Osteoblast (primary cell): ENCODE data around the gene ASCL1. TPM values are rescaled to one million over a fixed set of nuclear protein-coding genes. Genes with fewer than 3 reads are reported as not detected.

Experiments
- DNase-seq: peaks from one replicate; pipeline ENCODE4 v3.0.0; 2011; ENCODE audit warnings: low spot score, mixed read lengths; ENCODE audit not compliant: insufficient read length; ENCODE audit errors: missing footprints
- H2AFZ ChIP-seq: 2 replicates; pipeline ENCODE4 v1.6.0; 2011; ENCODE audit warnings: mild to moderate bottlenecking, low read length
- H3K27ac ChIP-seq: 2 replicates; pipeline ENCODE4 v1.5.1; 2011; ENCODE audit warnings: mild to moderate bottlenecking, low read depth, low read length, moderate library complexity
- H3K27me3 ChIP-seq: 2 replicates; pipeline ENCODE4 v1.6.0; 2012; ENCODE audit warnings: mild to moderate bottlenecking, control low read depth, inconsistent platforms, low read length, moderate library complexity; ENCODE audit not compliant: insufficient read depth
- H3K36me3 ChIP-seq: 2 replicates; pipeline ENCODE4 v1.5.1; 2011; ENCODE audit warnings: mild to moderate bottlenecking, low read length, control low read depth, moderate library complexity; ENCODE audit not compliant: insufficient read depth
- H3K4me1 ChIP-seq: 2 replicates; pipeline ENCODE4 v1.5.1; 2011; ENCODE audit warnings: mild to moderate bottlenecking, low read length, control low read depth, moderate library complexity; ENCODE audit not compliant: insufficient read depth
- H3K4me2 ChIP-seq: 2 replicates; pipeline ENCODE4 v1.6.0; 2011; ENCODE audit warnings: mild to moderate bottlenecking, low read length; ENCODE audit not compliant: insufficient read depth
- H3K4me3 ChIP-seq: fragments of 200-600 bp; sonication (generic); 3 replicates; pipeline ENCODE4 v1.5.1; 2012; ENCODE audit warnings: mild to moderate bottlenecking, low read length, inconsistent platforms; ENCODE audit not compliant: insufficient read depth
- H3K79me2 ChIP-seq: 2 replicates; pipeline ENCODE4 v1.6.0; 2012; ENCODE audit warnings: mild to moderate bottlenecking, low read length, control low read depth, inconsistent platforms; ENCODE audit not compliant: insufficient read depth
- H3K9me3 ChIP-seq: 2 replicates; pipeline ENCODE4 v1.5.1; 2011; ENCODE audit warnings: low read depth, low read length, control low read depth
- H4K20me1 ChIP-seq: 2 replicates; pipeline ENCODE4 v1.6.0; 2012; ENCODE audit warnings: mild to moderate bottlenecking, low read length, control low read depth; ENCODE audit not compliant: insufficient read depth
- total RNA-seq: library from RNA; depleted of rRNA; stranded (reverse); fragments of >200 nt; gene quantifications from 2 replicates; pipeline ENCODE4 v1.2.3, GENCODE V29; 2012
- TF ChIP-seq, protein P1 (sequence below): IDR thresholded peaks from 2 replicates; pipeline ENCODE4 v1.5.1; 2011; ENCODE audit warnings: mild to moderate bottlenecking, low read depth, low read length, moderate library complexity; ENCODE audit errors: extremely low read depth

The ASCL1 gene
- total RNA-seq, 1 donor = not detected

DNA sequence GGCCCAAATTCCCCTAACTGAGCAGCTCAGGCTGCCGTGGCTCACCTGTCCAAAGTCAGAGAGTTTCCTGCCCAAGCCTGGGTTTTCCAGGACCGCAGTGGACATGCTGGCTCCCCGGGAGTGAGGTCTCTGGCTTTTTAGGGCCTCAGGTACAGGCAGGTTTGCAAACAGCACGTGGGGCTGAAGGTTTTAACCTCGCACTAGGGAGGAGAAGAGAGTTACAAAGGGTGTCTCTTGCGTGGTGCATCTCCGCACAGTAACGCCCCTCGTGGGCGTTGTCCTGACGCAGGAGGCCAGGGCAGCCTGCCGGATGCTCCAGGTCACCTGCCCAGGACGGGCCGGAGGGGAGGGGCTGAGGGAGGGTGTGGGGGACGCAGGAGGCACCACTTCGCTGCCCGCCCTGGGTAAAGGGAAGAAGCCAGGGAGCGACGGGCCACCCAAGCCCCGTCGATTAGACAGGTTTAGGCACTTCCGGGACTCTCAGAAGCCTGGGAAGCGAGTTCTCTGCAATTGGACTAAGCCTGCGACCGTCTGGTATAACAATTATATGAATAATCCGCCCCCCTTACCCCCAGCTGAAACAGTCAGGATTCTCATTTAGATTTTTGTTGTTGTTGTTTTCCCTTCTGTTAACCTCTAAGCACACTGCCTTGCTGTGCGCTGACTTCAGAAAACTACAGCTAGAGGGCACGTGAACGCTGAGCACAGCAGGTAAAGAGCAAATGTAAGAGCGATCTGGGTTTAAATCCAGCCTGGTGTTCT, 40.3 kb upstream of the ASCL1 start, which contains the start of gene PAH:
TSS of gene PAH (minus strand) at position 219 of the 762 bp plus-strand sequence. CDS start at position 105, 114 bp downstream.
- no peak for DNase-seq
- H3K36me3 ChIP-seq = no peaks in the 10 kb centered on the region
- H3K27ac ChIP-seq = no peak within 1 kb of the TSS
- TF ChIP-seq, protein P1, sequence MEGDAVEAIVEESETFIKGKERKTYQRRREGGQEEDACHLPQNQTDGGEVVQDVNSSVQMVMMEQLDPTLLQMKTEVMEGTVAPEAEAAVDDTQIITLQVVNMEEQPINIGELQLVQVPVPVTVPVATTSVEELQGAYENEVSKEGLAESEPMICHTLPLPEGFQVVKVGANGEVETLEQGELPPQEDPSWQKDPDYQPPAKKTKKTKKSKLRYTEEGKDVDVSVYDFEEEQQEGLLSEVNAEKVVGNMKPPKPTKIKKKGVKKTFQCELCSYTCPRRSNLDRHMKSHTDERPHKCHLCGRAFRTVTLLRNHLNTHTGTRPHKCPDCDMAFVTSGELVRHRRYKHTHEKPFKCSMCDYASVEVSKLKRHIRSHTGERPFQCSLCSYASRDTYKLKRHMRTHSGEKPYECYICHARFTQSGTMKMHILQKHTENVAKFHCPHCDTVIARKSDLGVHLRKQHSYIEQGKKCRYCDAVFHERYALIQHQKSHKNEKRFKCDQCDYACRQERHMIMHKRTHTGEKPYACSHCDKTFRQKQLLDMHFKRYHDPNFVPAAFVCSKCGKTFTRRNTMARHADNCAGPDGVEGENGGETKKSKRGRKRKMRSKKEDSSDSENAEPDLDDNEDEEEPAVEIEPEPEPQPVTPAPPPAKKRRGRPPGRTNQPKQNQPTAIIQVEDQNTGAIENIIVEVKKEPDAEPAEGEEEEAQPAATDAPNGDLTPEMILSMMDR = no peak
- H2AFZ ChIP-seq = no peak within 1 kb of the TSS
- no peak within 1 kb of the TSS for H3K4me3 ChIP-seq
- no peaks in the 10 kb centered on the region for H4K20me1 ChIP-seq
- H3K4me1 ChIP-seq = no peaks in the 10 kb centered on the region
- no peaks in the 10 kb centered on the region for H3K79me2 ChIP-seq
- H3K9me3 ChIP-seq = no peaks in the 10 kb centered on the region
- H3K4me2 ChIP-seq = no peak within 1 kb of the TSS
- no peaks in the 10 kb centered on the region for H3K27me3 ChIP-seq

DNA sequence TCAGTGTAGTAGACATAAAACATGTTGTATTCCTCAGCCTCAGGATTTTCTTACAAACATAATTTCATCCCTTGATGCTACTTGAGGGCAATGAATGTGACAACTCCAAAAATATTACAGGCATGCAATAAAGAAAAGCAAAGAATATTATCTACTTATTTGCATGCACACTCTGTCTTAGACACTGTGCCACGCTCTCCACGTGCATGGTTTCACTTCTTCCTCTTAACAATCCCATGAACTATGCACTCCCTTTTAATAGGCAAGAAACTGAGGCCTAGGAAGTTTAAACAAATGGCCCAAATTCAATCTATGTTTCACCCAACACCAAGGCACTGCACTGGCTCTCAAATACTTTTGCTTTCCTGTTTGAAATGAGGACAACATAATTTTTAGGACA, 38.6 kb upstream of the ASCL1 start:
- no peaks in the 10 kb centered on the region for H3K27me3 ChIP-seq
- TF ChIP-seq, protein P1 = no peak
- no peaks in the 10 kb centered on the region for H3K36me3 ChIP-seq
- no peak for DNase-seq
- no peak overlapping the region for H3K4me3 ChIP-seq
- H2AFZ ChIP-seq = no peak overlapping the region
- H3K9me3 ChIP-seq = no peaks in the 10 kb centered on the region
- no peaks in the 10 kb centered on the region for H3K79me2 ChIP-seq
- H4K20me1 ChIP-seq = no peaks in the 10 kb centered on the region
- no peak overlapping the region for H3K4me2 ChIP-seq
- no peaks in the 10 kb centered on the region for H3K4me1 ChIP-seq
- no peak overlapping the region for H3K27ac ChIP-seq

DNA sequence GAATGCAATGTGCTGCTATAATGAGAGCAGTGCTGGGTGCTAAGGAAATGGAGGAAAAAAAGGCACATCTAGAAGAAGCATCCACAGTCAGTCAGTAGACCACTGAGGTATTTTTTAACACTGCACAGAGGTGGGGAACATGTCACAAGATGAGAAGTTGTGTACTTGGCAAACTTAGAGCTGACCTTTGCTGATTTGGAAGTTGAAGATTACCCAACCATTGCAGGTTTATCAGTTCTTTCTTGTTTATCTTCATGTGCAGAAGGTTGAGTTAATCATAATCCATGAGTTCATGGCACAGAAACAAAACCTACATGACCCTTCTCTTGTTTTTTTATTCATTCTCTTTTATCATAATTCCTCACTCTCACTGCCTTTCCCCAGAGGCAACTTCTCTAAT, 37.2 kb upstream of the ASCL1 start:
- no peaks in the 10 kb centered on the region for H3K9me3 ChIP-seq
- no peak overlapping the region for H3K4me3 ChIP-seq
- no peak overlapping the region for H3K4me2 ChIP-seq
- H3K4me1 ChIP-seq = no peaks in the 10 kb centered on the region
- no peak for DNase-seq
- H2AFZ ChIP-seq = no peak overlapping the region
- no peaks in the 10 kb centered on the region for H4K20me1 ChIP-seq
- H3K79me2 ChIP-seq = no peaks in the 10 kb centered on the region
- H3K36me3 ChIP-seq = no peaks in the 10 kb centered on the region
- H3K27me3 ChIP-seq = no peaks in the 10 kb centered on the region
- TF ChIP-seq, protein P1 = no peak
- no peak overlapping the region for H3K27ac ChIP-seq

DNA sequence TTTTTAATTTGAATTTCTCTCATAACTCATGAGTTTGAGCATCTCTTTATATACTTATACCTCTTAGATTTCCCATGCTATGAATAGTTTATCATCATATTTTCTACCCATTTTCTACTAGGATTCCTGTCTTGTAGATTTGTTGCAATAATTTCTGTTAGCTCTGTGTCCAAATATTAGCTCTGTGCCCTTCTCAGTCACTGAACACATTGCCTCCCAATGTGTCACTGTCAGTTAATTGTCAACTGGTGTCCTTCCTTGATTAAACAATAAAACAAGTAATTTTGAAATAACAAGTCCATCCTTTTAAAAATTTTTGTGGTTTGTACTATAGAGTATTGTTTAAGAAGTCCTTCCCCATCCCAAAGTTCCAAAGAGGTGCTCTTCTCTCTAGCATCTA, 36.2 kb upstream of the ASCL1 start:
- no peaks in the 10 kb centered on the region for H3K4me1 ChIP-seq
- TF ChIP-seq, protein P1 = no peak
- no peak overlapping the region for H3K4me3 ChIP-seq
- H3K36me3 ChIP-seq = no peaks in the 10 kb centered on the region
- no peak for DNase-seq
- H3K4me2 ChIP-seq = no peak overlapping the region
- H3K9me3 ChIP-seq = no peaks in the 10 kb centered on the region
- no peak overlapping the region for H2AFZ ChIP-seq
- no peaks in the 10 kb centered on the region for H3K27me3 ChIP-seq
- no peaks in the 10 kb centered on the region for H3K79me2 ChIP-seq
- no peak overlapping the region for H3K27ac ChIP-seq
- no peaks in the 10 kb centered on the region for H4K20me1 ChIP-seq
